Thoracic aorta (tissue), 2 donors: Measurements from ENCODE around the gene ABCD1. TPM values are rescaled to one million over a fixed set of nuclear protein-coding genes. Genes with fewer than 3 reads are reported as not detected.
"Not testable (repeated sequence)": the region's sequence is repeated elsewhere in the genome, so short reads cannot be mapped to it uniquely, and the experiment has no call there.

Experiments used
- ATAC-seq: fragments of 150-250 bp; one replicate; pipeline ENCODE4 v1.8.0; 2017; ENCODE audit warnings: low read depth; ENCODE audit not compliant: insufficient number of reproducible peaks, low FRiP score
- DNase-seq: peaks from one replicate; pipeline ENCODE4 v3.0.0-alpha.2; 2020; ENCODE audit warnings: low spot score
- H3K27ac ChIP-seq, 2 donors: fragments of 200-600 bp; sonication (generic); 1 replicate in 1 of 2; 2 replicates in 1 of 2; pipeline ENCODE4 v1.5.1; 2016; ENCODE audit warnings: mild to moderate bottlenecking in 2 of 2, moderate library complexity in 2 of 2
- H3K27me3 ChIP-seq: fragments of 200-600 bp; sonication (generic); replicated peaks from 2 replicates; pipeline ENCODE4 v1.6.0; 2016; ENCODE audit warnings: mild to moderate bottlenecking; ENCODE audit not compliant: insufficient read depth
- H3K36me3 ChIP-seq: fragments of 200-600 bp; sonication (generic); one replicate; pipeline ENCODE4 v1.5.1; 2016
- H3K4me1 ChIP-seq, 2 donors: fragments of 200-600 bp; sonication (generic); 1 replicate in 1 of 2; 2 replicates in 1 of 2; pipeline versions ENCODE4 v1.5.1 to v1.6.0; 2016; ENCODE audit warnings: low read depth in 2 of 2, mild to moderate bottlenecking in 1 of 2; ENCODE audit not compliant: control insufficient read depth in 1 of 2
- H3K4me3 ChIP-seq: fragments of 200-600 bp; sonication (generic); 2 replicates; pipeline ENCODE4 v1.5.1; 2016; ENCODE audit warnings: mild to moderate bottlenecking
- H3K9me3 ChIP-seq: fragments of 200-600 bp; sonication (generic); 2 replicates; pipeline ENCODE4 v1.5.1; 2016
- total RNA-seq, 2 donors: library from RNA; depleted of rRNA; stranded (reverse); fragments of >200 nt; gene quantifications; one replicate each; pipeline versions ENCODE4 v1.1.0 to v1.2.3, GENCODE V29; 2016
- TF ChIP-seq, protein P1 (sequence below): fragments of 200-600 bp; sonication (generic); IDR thresholded peaks from one replicate; pipeline ENCODE4 v1.5.1; 2019; ENCODE audit warnings: antibody characterized with exemption

The ABCD1 gene
- total RNA-seq, 2 donors from 2014 or later, result 24.3 to 40.6 TPM

DNA sequence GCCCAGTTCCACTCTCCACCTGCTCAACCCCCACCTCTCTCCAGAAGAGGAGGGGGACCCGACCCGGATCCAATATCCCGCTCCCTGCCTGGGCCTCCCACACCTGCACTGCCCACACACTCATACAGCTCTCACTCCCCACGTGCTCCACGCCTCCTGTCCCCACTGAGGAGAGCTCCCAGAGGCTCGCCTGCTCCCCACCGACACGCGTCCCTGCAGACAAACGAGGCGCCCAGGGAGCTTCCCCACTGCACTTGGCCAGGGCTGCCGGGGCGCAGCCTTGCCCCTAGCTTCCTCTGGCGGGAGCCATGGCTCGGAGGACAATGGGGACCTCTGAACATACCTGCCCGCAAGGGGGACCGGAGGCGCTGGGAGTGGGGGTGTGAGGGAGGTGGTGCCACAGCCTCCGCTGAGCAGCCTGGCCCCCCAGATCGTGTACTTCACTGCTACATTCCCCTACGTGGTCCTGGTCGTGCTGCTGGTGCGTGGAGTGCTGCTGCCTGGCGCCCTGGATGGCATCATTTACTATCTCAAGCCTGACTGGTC lies 32.0 kb upstream of the ABCD1 start:
- Histone ChIP-seq H3K4me1 (peaks cover 0 to 8% of the 10 kb centered on the region in 2 donors), H3K4me3 (no peak overlapping the region), H3K27me3 (no peaks in the 10 kb centered on the region), H3K9me3 (no peaks in the 10 kb centered on the region), H3K27ac (no peak overlapping the region), H3K36me3 (no peaks in the 10 kb centered on the region)
- ATAC-seq (no peak), DNase-seq (no peak)
- TF ChIP-seq, protein P1, sequence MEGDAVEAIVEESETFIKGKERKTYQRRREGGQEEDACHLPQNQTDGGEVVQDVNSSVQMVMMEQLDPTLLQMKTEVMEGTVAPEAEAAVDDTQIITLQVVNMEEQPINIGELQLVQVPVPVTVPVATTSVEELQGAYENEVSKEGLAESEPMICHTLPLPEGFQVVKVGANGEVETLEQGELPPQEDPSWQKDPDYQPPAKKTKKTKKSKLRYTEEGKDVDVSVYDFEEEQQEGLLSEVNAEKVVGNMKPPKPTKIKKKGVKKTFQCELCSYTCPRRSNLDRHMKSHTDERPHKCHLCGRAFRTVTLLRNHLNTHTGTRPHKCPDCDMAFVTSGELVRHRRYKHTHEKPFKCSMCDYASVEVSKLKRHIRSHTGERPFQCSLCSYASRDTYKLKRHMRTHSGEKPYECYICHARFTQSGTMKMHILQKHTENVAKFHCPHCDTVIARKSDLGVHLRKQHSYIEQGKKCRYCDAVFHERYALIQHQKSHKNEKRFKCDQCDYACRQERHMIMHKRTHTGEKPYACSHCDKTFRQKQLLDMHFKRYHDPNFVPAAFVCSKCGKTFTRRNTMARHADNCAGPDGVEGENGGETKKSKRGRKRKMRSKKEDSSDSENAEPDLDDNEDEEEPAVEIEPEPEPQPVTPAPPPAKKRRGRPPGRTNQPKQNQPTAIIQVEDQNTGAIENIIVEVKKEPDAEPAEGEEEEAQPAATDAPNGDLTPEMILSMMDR, result no peak

DNA sequence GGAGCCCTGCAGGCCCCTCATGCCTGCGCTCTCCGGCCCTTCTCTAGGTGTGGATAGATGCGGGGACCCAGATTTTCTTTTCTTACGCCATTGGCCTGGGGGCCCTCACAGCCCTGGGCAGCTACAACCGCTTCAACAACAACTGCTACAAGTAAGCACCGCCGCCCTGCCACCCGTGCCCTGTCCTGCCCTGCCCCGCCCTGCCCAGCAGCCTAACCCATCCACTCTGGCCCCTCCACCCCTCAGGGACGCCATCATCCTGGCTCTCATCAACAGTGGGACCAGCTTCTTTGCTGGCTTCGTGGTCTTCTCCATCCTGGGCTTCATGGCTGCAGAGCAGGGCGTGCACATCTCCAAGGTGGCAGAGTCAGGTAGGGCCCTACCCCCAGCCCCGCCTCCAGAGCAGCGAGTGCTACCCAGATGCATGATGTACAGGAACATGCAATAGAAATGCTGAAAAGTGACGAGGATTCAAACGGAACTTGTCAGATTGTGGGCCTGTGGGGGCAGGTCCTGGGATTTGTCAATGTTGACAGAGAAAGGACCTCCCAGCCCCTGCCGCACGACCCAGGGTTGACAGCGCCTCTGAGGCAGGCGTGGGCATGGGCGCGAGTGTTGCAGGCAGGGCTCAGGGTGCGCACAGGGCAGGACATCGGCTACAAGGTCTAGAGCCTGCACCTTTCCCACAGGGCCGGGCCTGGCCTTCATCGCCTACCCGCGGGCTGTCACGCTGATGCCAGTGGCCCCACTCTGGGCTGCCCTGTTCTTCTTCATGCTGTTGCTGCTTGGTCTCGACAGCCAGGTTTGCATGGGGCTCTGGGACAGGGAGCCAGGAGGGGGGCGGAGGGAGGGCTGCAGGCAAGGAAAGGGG lies 31.2 kb upstream of the ABCD1 start:
- TF ChIP-seq, protein P1, result no peak
- Histone ChIP-seq H3K4me3 (no peak overlapping the region), H3K9me3 (no peaks in the 10 kb centered on the region), H3K27ac (no peak overlapping the region), H3K27me3 (no peaks in the 10 kb centered on the region), H3K36me3 (no peaks in the 10 kb centered on the region), H3K4me1 (peaks cover 0 to 8% of the 10 kb centered on the region in 2 donors)
- no peak for DNase-seq
- ATAC-seq, result no peak

DNA sequence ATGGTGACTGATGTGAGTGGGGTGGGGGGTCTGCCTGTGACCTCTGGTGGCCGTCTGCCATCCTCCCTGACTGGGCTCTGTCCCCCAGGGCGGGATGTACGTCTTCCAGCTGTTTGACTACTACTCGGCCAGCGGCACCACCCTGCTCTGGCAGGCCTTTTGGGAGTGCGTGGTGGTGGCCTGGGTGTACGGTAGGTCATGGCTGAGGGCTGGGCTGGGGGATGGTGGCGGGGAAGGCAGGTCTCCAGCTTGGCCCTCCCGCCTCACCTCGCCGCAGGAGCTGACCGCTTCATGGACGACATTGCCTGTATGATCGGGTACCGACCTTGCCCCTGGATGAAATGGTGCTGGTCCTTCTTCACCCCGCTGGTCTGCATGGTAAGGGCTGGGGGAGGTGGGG lies 30.4 kb upstream of the ABCD1 start:
- not testable (repeated sequence) for H3K9me3 ChIP-seq, H3K27me3 ChIP-seq, H3K4me1 ChIP-seq, ATAC-seq, H3K36me3 ChIP-seq, H3K27ac ChIP-seq, H3K4me3 ChIP-seq, DNase-seq

DNA sequence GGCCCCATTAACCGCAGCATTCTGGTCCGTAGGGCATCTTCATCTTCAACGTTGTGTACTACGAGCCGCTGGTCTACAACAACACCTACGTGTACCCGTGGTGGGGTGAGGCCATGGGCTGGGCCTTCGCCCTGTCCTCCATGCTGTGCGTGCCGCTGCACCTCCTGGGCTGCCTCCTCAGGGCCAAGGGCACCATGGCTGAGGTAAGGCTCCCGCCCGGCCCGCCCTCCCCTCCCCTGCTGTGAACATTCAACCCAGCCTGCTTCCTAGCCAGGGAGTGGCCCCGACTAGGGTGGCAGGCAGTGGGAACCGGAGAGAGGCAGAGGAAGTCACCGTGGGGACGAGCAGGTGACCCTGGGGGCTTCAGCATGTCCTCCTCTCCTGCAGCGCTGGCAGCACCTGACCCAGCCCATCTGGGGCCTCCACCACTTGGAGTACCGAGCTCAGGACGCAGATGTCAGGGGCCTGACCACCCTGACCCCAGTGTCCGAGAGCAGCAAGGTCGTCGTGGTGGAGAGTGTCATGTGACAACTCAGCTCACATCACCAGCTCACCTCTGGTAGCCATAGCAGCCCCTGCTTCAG lies 29.9 kb upstream of the ABCD1 start:
- peaks cover 0 to 5% of the 10 kb centered on the region in 2 donors for H3K4me1 ChIP-seq
- H3K27ac ChIP-seq, result no peak overlapping the region

DNA sequence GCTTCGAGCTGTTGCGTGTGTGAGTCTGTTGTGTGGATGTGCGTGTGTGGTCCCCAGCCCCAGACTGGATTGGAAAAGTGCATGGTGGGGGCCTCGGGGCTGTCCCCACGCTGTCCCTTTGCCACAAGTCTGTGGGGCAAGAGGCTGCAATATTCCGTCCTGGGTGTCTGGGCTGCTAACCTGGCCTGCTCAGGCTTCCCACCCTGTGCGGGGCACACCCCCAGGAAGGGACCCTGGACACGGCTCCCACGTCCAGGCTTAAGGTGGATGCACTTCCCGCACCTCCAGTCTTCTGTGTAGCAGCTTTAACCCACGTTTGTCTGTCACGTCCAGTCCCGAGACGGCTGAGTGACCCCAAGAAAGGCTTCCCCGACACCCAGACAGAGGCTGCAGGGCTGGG lies 28.6 kb upstream of the ABCD1 start:
- TF ChIP-seq, protein P1, result no peak
- H3K27ac ChIP-seq, result no peak overlapping the region
- no peak for ATAC-seq
- H3K27me3 ChIP-seq, result no peaks in the 10 kb centered on the region
- no peaks in the 10 kb centered on the region for H3K4me1 ChIP-seq
- H3K36me3 ChIP-seq, result no peaks in the 10 kb centered on the region
- H3K9me3 ChIP-seq, result no peaks in the 10 kb centered on the region
- H3K4me3 ChIP-seq, result no peak overlapping the region
- no peak for DNase-seq

More for the DNA sequence above, 29.9 kb upstream of the ABCD1 start:
- ATAC-seq (no peak), DNase-seq (no peak)
- Histone ChIP-seq H3K27me3 (no peaks in the 10 kb centered on the region), H3K36me3 (no peaks in the 10 kb centered on the region), H3K9me3 (no peaks in the 10 kb centered on the region), H3K4me3 (no peak overlapping the region)
- TF ChIP-seq, protein P1, result no peak

DNA sequence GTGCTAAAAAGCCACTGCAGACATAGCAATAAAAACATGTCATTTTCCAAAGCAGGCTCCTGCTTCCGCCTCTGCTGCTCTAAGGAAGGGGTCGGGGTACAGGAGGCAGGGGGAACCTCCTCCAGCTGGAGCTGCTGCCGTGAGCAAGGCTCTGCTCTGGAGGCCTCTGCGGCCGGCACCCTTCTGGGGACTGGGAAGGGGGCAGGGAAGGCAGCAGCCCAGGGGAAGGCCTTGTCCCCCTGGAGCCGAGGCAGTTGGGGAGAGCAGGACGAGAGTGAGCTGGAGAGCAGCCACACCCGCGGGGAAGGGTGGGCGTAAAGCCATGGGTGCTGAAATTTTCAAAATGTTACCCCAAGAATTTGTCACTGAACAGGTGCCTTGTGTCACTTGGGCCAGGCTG lies 28.1 kb upstream of the ABCD1 start:
- H3K27ac ChIP-seq, H3K27me3 ChIP-seq, H3K36me3 ChIP-seq, ATAC-seq, H3K9me3 ChIP-seq, H3K4me1 ChIP-seq, DNase-seq, H3K4me3 ChIP-seq: not testable (repeated sequence)

DNA sequence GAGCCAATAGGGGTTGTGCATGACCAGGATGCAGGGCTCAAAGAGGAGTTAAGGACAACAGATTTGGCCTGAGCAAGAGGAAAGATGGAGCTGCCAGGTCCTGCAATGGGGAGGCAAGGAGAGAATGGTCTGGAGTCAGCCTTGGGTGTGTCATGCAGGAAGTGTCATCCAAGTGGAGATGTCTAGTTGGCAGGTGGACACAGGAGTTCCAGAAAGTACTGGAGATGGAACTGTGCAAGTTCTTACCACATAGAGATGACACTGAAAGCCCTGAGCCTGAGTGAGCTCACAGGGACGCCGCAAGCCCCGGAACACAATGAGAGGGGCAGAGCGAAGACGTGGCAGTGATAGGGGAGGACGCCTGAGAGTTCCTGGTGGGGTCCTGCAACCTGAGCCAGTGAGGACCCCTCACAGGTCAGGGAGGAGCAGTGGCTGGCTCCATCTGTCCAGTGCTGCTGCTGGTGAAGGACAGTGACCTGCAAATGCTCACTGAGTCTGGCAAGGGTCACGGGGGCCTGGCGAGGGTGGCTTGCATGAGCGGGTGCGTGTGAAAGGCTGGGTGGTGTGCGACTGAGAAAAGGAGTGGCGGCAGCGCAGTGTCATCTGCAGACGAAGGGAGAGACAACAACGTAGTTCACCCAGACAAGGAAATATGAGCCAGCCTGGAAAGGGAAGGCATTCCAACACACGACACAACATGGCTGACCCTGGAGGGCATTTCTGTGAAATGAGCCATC lies 27.5 kb upstream of the ABCD1 start:
- ATAC-seq, H3K9me3 ChIP-seq, DNase-seq, H3K27ac ChIP-seq, H3K4me3 ChIP-seq, H3K4me1 ChIP-seq, H3K27me3 ChIP-seq, H3K36me3 ChIP-seq: not testable (repeated sequence)
